ENCODE results near the gene HSD11B2. TPM values are rescaled to one million over a fixed set of nuclear protein-coding genes. Genes with fewer than 3 reads are reported as not detected.

Gene HSD11B2
- total RNA-seq, 2 experiments from 2014 or later, result 0.71 to 1.3 TPM

DNA sequence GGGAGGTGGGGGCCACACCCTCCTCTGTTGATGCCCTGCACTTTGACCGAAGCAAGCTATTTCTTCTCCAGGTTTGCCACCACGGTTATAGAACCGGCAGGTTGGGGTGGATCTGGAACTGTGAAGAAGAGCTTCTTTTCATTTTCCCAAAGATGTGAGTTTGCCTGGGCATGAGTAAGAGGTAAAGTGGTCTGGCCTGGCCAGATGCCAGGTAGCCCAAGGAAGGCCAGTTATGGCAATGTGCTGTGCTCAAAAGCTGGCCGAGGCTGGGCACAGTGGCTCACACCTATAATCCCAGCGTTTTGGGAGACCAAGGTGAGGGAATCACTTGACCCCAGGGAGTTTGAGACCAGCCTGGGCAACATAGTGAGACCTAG, 31.3 kb downstream of the HSD11B2 start:
- Mint-ChIP-seq H3K4me3 (no peak overlapping the region), H3K27ac (no peak overlapping the region), H3K9me3 (no peaks in the 10 kb centered on the region), H3K36me3 (no peaks in the 10 kb centered on the region), H3K27me3 (no peaks in the 10 kb centered on the region), H3K4me1 (ENCODE audit: low read depth) (peaks cover 6% of the 10 kb centered on the region)
- intact Hi-C loops (cut with micrococcal nuclease), result no loop called here
- ChIA-PET CTCF (interaction anchor here (1.1 to 6.2 kb wide), 3 partner anchors 14 to 36 kb away, joined by 3 to 71 read pairs (median 3); no protein-coding TSS in a partner anchor), POLR2A (no interaction called here)
- no peak for DNase-seq

GRCh38 chr16:67463059-67463458, 32.1 kb downstream of the HSD11B2 start:
- no peak overlapping the region for H3K4me3 Mint-ChIP-seq
- H3K4me1 Mint-ChIP-seq (ENCODE audit: low read depth), result peaks cover 7% of the 10 kb centered on the region
- ChIA-PET POLR2A (no interaction called here), CTCF (interaction anchor here (1.1 to 6.2 kb wide), 3 partner anchors 15 to 37 kb away, joined by 3 to 71 read pairs (median 3); no protein-coding TSS in a partner anchor)
- H3K36me3 Mint-ChIP-seq, result no peaks in the 10 kb centered on the region
- H3K27me3 Mint-ChIP-seq, result no peaks in the 10 kb centered on the region
- no peaks in the 10 kb centered on the region for H3K9me3 Mint-ChIP-seq
- H3K27ac Mint-ChIP-seq, result no peak overlapping the region
- no peak for DNase-seq
- intact Hi-C loops (cut with micrococcal nuclease), result no loop called here

DNA sequence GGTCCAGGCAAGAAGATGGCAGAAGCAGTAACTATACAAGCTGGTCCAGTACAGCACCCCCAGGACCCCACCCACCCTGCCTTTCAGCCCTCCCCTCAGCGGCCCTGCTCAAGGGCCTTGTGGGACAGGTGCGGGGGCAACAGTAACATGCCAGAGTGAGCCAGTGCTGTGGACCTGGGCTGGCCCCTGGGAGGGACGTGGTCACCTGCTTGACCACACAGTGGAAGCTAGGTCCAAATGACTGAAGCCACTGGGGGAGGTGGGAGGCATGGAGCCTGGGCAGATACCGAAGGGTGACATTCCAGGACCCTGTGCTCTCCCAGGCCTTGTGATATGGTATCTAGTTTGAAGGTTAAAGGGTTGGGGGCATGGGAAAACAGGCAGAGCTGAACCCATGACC, 32.8 kb downstream of the HSD11B2 start:
- Mint-ChIP-seq H3K27ac (no peak overlapping the region), H3K4me3 (no peak overlapping the region), H3K9me3 (no peaks in the 10 kb centered on the region), H3K27me3 (no peaks in the 10 kb centered on the region), H3K4me1 (ENCODE audit: low read depth) (peaks cover 10% of the 10 kb centered on the region), H3K36me3 (no peaks in the 10 kb centered on the region)
- CTCF ChIA-PET, result interaction anchor here (6.2 kb wide), 1 partner anchor 37 kb away, joined by 71 read pairs; no protein-coding TSS in a partner anchor
- POLR2A ChIA-PET, result no interaction called here
- intact Hi-C loops (cut with micrococcal nuclease), result no loop called here
- no peak for DNase-seq

GRCh38 chr16:67464565-67464964, 33.6 kb downstream of the HSD11B2 start:
- Mint-ChIP-seq H3K36me3 (no peaks in the 10 kb centered on the region), H3K4me3 (no peak overlapping the region), H3K27me3 (no peaks in the 10 kb centered on the region), H3K9me3 (no peaks in the 10 kb centered on the region), H3K27ac (no peak overlapping the region), H3K4me1 (ENCODE audit: low read depth) (peaks cover 10% of the 10 kb centered on the region)
- no peak for DNase-seq
- CTCF ChIA-PET, result interaction anchor here (5.4 to 6.2 kb wide), 2 partner anchors 17 to 38 kb away, joined by 51 to 71 read pairs; no protein-coding TSS in a partner anchor
- POLR2A ChIA-PET, result no interaction called here
- intact Hi-C loops (cut with micrococcal nuclease), result no loop called here

DNA sequence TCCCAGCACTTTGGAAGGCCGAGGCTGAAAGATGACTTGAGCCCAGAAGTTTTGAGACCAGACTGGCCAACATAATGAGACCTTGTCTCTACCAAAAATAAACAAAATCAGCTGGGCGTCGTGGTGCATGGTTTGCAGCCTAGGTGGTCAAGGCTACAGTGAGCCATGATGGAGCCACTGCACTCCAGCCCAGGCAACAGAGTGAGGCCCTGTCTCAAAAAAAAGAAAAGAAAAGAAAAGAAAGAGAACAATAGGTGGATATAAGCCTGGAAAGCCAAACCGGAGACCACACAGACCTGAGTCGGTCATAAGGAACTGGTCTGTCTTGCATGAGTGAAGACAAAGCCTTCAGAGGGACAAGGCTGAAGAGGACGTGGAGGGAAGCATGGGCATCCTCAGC, 35.7 kb downstream of the HSD11B2 start:
- no peaks in the 10 kb centered on the region for H3K36me3 Mint-ChIP-seq
- no peaks in the 10 kb centered on the region for H3K9me3 Mint-ChIP-seq
- DNase-seq, result no peak
- H3K4me1 Mint-ChIP-seq (ENCODE audit: low read depth), result peaks cover 10% of the 10 kb centered on the region
- intact Hi-C loops (cut with micrococcal nuclease), result no loop called here
- H3K27ac Mint-ChIP-seq, result no peak overlapping the region
- no peaks in the 10 kb centered on the region for H3K27me3 Mint-ChIP-seq
- POLR2A ChIA-PET, result no interaction called here
- H3K4me3 Mint-ChIP-seq, result no peak overlapping the region
- CTCF ChIA-PET, result interaction anchor here (0.6 to 6.2 kb wide), 8 partner anchors 14 to 236 kb away, joined by 3 to 71 read pairs (median 8); no protein-coding TSS in a partner anchor

DNA sequence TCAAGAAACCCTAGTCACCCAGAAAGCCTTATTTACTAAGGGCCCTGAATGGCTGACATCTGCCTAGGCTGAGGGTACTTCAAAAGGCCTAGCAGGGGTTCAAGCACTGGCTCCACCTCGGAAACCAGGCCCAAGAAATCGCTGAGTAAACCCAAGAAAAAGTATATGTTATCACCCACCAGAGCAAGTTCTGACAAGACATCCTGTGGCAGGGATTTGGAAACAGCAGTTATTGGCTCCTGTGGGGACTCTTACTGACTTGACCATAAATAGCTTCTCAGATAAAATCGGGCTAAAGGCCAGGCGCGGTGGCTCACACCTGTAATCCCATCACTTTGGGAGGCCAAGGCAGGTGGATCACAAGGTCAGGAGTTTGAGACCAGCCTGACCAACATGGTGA, 37.8 kb downstream of the HSD11B2 start:
- ChIA-PET POLR2A (no interaction called here), CTCF (interaction anchor here (0.6 to 6.2 kb wide), 7 partner anchors 12 to 208 kb away, joined by 3 to 71 read pairs (median 4); partner anchors contain the start of genes ATP6V0D1 and HSD11B2)
- no peak overlapping the region for H3K27ac Mint-ChIP-seq
- H3K4me1 Mint-ChIP-seq (ENCODE audit: low read depth), result peaks cover 21% of the 10 kb centered on the region
- intact Hi-C loops (cut with micrococcal nuclease), result no loop called here
- DNase-seq, result no peak
- no peaks in the 10 kb centered on the region for H3K27me3 Mint-ChIP-seq
- H3K36me3 Mint-ChIP-seq, result no peaks in the 10 kb centered on the region
- no peak overlapping the region for H3K4me3 Mint-ChIP-seq
- H3K9me3 Mint-ChIP-seq, result no peaks in the 10 kb centered on the region

GRCh38 chr16:67470359-67470758, 39.4 kb downstream of the HSD11B2 start:
- no peaks in the 10 kb centered on the region for H3K36me3 Mint-ChIP-seq
- H3K9me3 Mint-ChIP-seq, result no peaks in the 10 kb centered on the region
- no peak for DNase-seq
- H3K27me3 Mint-ChIP-seq, result no peaks in the 10 kb centered on the region
- intact Hi-C loops (cut with micrococcal nuclease), result no loop called here
- CTCF ChIA-PET, result interaction anchor here (0.7 to 1.5 kb wide), 3 partner anchors 11 to 71 kb away, joined by 3 to 6 read pairs (median 3); partner anchors contain the start of gene ATP6V0D1
- H3K4me1 Mint-ChIP-seq (ENCODE audit: low read depth), result peaks cover 28% of the 10 kb centered on the region
- H3K27ac Mint-ChIP-seq, result no peak overlapping the region
- no peak overlapping the region for H3K4me3 Mint-ChIP-seq
- POLR2A ChIA-PET, result no interaction called here

DNA sequence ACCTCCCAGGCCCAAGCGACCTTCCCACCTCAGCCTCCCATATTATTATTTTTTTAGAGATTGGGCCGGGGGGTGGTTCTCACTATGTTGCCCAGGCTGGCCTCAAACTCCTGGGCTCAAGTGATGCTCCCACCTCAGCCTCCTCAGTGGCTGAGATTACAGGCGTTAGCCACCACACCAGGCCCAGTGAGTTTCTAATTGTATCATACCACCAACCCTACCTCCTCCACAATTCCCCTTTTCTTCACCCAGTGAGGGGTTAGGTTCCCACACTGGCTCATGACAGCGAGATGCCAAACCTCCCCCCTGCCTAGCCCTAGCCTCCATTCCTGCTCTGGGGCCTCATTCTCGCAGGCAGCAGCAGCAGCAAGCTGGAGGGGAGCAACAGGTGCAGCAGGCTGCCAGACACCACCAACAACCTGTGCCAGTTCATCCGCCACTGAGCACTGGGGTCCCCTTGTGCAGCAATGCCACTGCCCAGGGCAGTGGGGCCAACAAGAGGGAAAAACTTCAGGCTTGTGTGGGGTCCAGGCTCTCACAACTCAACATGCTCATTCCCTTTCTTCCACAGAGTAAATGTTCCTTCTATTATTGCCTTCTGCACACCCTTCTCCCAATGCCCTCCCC, 41.0 kb downstream of the HSD11B2 start:
- Mint-ChIP-seq H3K9me3 (no peaks in the 10 kb centered on the region), H3K4me1 (ENCODE audit: low read depth) (peaks cover 35% of the 10 kb centered on the region), H3K27ac (no peak overlapping the region), H3K27me3 (no peaks in the 10 kb centered on the region), H3K36me3 (no peaks in the 10 kb centered on the region), H3K4me3 (no peak overlapping the region)
- POLR2A ChIA-PET, result no interaction called here
- intact Hi-C loops (cut with micrococcal nuclease), result no loop called here
- CTCF ChIA-PET, result interaction anchor here (1.1 to 1.7 kb wide), 3 partner anchors 10 to 72 kb away, joined by 3 to 7 read pairs (median 6); partner anchors contain the start of gene ATP6V0D1
- no peak for DNase-seq

DNA sequence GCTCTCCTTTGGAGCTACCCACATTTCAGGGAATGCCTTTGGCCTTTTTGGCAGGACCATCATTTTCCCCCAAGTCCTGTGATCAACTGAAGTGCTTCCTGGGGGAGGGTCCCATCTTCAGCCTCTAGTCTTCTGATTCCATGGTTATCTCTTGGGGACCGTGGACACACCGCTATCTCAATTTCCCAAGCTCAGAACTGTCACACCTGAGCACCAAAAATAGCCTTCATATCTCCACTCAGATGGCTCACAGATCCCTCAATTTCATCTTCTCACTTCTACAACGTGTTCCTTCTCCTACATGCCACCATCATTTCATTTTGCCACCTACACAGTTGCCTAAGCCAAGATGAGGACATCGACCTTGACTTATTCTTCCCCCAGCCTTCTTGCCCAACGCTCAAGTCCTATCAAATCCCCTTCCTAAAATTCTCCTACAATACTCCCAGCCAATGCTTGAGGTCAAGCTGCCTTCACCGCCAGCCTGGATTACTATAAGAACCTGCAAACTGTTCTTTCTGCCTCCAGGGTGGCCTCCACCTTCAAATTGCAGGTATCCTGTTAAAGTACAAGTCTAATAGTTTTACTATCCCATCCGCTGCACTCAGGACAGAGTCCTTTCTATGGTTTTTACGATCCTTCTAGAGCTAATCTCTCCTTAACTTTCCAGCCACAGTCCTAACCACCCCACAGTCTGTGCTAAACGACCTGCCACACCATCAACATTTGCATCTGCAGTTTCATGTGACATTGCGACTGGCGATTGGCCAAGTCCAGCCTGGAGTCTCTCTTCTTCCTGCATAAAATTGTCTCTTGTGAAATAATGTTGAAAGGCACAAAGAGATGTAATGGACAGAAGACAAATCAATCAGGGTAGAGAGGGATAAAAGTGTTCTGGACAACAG, 43.9 kb downstream of the HSD11B2 start:
- Mint-ChIP-seq H3K4me1 (ENCODE audit: low read depth) (peaks cover 51% of the 10 kb centered on the region), H3K27me3 (no peaks in the 10 kb centered on the region), H3K27ac (no peak overlapping the region), H3K9me3 (no peaks in the 10 kb centered on the region), H3K36me3 (no peaks in the 10 kb centered on the region), H3K4me3 (no peak overlapping the region)
- DNase-seq, result no peak
- CTCF ChIA-PET, result interaction anchor here (1.0 to 1.6 kb wide), 2 partner anchors 46 to 47 kb away, joined by 4 to 5 read pairs; no protein-coding TSS in a partner anchor
- intact Hi-C loops (cut with micrococcal nuclease), result no loop called here
- POLR2A ChIA-PET, result no interaction called here

GRCh38 chr16:67477960-67478554, 47.1 kb downstream of the HSD11B2 start:
- intact Hi-C loops (cut with micrococcal nuclease), result no loop called here
- DNase-seq, result no peak
- no peak overlapping the region for H3K4me3 Mint-ChIP-seq
- H3K9me3 Mint-ChIP-seq, result no peaks in the 10 kb centered on the region
- POLR2A ChIA-PET, result no interaction called here
- H3K4me1 Mint-ChIP-seq (ENCODE audit: low read depth), result peaks cover 51% of the 10 kb centered on the region
- H3K36me3 Mint-ChIP-seq, result peaks cover 2% of the 10 kb centered on the region
- H3K27ac Mint-ChIP-seq, result no peak overlapping the region
- no peaks in the 10 kb centered on the region for H3K27me3 Mint-ChIP-seq
- CTCF ChIA-PET, result interaction anchor here (5.7 kb wide), 1 partner anchor 44 kb away, joined by 58 read pairs; no protein-coding TSS in a partner anchor

DNA sequence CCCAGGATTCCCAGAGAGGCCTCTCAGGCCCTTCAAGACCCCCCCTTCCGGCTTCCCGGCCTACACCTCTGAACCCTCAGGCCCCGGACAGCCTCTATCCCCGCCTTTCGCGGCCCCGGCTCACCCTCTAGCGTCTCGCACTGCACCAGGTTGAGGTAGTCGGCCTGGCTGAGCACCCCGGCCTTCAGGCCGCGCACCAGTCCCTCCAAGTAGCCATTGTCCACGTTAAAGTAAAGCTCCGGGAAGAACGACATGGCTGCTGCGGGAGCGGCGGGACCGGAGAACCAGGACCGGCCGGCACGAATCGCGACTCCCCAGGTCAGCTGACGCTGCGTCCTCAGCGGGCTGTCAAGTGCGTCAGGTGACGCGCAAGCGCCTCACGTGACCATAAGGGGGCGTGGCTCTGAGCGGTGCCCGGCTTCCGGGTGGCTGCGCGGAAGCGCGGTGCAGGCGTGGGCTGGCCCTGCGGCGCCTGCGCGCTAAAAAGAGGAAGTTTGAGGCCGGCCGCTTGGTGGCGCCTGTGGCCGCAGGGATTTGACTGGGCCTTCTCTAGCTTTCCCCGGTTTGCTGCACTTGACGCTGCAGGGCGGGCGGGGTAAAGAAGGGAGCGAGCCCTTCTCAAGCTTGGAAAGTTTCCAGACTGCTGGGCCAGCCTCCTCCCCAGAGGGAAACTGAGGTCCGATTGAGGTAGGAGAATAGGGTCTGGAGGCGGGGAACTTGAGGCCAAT, 50.1 kb downstream of the HSD11B2 start, which contains the start of gene ATP6V0D1:
Gene ATP6V0D1, minus strand, starts transcription at position 325 of the 728 bp plus-strand sequence. Its CDS starts 71 bp downstream, at position 254.
- POLR2A ChIA-PET, result interaction anchor here (0.7 to 1.9 kb wide), 13 partner anchors 40 to 606 kb away, joined by 3 to 7 read pairs (median 3); partner anchors contain the start of genes ACD, GFOD2 and PSMB10
- Mint-ChIP-seq H3K27ac (peak within 1 kb of the TSS; percentile 97), H3K4me1 (ENCODE audit: low read depth) (peaks cover 43% of the 10 kb centered on the region), H3K4me3 (peak within 1 kb of the TSS; percentile 99), H3K9me3 (no peaks in the 10 kb centered on the region), H3K27me3 (no peaks in the 10 kb centered on the region), H3K36me3 (peaks cover 3% of the 10 kb centered on the region)
- peak; percentile 99 for DNase-seq
- CTCF ChIA-PET, result interaction anchor here (0.5 to 5.7 kb wide), 33 partner anchors 10 to 463 kb away, joined by 3 to 58 read pairs (median 5); partner anchors contain the start of genes CARMIL2, CTCF, GFOD2 and PLEKHG4
- intact Hi-C loops (cut with micrococcal nuclease), result loop anchor here (1.0 to 2.0 kb wide), 6 partner anchors 33 to 325 kb away; partner anchors contain the start of genes ACD, CTCF, PARD6A and RANBP10

Data from activated CD4-positive, alpha-beta memory T cell treated with anti-CD3 and anti-CD28 coated beads for 36 hours (primary cell).